H1 (cell line): ENCODE data around the gene CEP76. TPM values are rescaled to one million over a fixed set of nuclear protein-coding genes. Genes with fewer than 3 reads are reported as not detected.
A peak's percentile ranks its signal among the peaks of the same experiment; 100 is the strongest.

Source experiments
- RAD21 ChIP-seq, 2 experiments: IDR thresholded peaks in 1 of 2; conservative IDR thresholded peaks in 1 of 2; 2 replicates each; pipeline ENCODE4 v1.6.1; 2011; ENCODE audit warnings: low read depth in 2 of 2, low read length in 2 of 2, improper control_type of control experiment in 1 of 2, inconsistent platforms in 1 of 2, mild to moderate bottlenecking in 1 of 2, moderate library complexity in 1 of 2
- polyA plus RNA-seq, 7 experiments: library from polyadenylated mRNA; depleted of rRNA in 3 of 7; stranded (reverse) in 5 of 7; unstranded in 2 of 7; fragments of >200 nt in 5 of 7; fragments of 200-250 nt in 2 of 7; gene quantifications; 1 replicate in 5 of 7; 2 replicates in 1 of 7; 4 replicates in 1 of 7; pipeline versions ENCODE4 v1.2.1 to v1.2.3, GENCODE V29; 2011 to 2013; ENCODE audit warnings: missing spikeins in 2 of 7, mixed read lengths in 2 of 7
- total RNA-seq: library from RNA; stranded (reverse); fragmentation: NEBNext Ultra II Directional; extraction: Animal tissue kit (Norgen Biotek cat#: 25700); gene quantifications from 2 replicates; pipeline ENCODE4 v1.2.1, GENCODE V29; 2021

Gene CEP76
- total and polyA plus RNA-seq, 2 of the 8 experiments (the other 6 are each of a cell fraction or from before 2014, with no cell fraction given): 9.0 to 18.1 TPM

DNA sequence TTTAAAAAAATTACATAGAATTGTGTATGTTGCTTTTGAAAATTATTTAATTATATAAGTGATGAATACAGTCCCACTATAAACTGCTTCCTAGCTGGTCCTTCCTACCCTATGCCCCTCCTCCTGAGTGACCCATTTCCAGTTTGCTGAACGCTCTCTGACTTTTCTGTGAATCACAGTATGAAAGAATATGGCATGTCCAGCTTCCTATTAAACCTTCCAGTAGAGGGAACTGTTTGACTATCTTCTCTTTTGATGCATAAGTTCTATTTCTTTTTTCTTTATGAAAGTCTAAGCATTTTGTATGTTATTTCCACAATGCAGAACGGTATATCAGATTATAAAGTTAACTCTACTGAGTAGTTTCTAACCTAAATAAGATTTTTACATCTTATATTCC is 41.6 kb upstream of the CEP76 start (continued):
- TF ChIP-seq RAD21 (IDR thresholded peaks at IDR 0.05 in 1 of 2, conservative IDR thresholded peaks at IDR 0.05 in 1 of 2; ENCODE audit: low read depth in 2 of 2, low read length in 2 of 2): peak; percentile 43 to 49
